ENCODE measurements around the gene CTPS1. TPM values are rescaled to one million over a fixed set of nuclear protein-coding genes. Genes with fewer than 3 reads are reported as not detected.

CTPS1 gene
- total RNA-seq, 1 donor from 2014 or later, result 174 TPM

DNA sequence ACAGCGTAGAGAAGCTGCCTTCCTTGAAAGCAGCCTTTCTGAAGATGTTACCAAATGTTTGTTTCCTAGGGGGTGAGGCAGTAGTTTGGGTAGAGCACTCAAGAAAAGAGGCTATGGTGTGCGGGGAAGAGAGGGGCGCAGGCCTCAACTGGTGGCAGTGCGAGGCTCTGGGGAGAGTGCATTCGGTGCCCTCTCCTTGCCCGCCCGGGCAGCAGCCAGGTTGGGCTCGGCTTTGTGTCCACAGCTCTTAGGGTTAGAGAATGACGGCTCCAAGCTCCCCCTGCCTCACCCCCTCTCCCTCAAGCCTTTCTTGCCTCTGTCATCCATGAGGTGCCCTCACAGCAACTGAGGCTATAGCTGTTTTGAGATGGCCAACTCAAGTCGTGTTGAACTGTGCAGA lies 42.9 kb downstream of the CTPS1 start:
- intact Hi-C loops (cut with micrococcal nuclease), result no loop called here
- DNase-seq (ENCODE audit: low spot score), result no peak
- no peak overlapping the region for H3K4me3 Mint-ChIP-seq
- H3K36me3 Mint-ChIP-seq (ENCODE audit: low read depth), result peaks cover 13% of the 10 kb centered on the region
- no peak overlapping the region for H3K27ac Mint-ChIP-seq
- H3K9me3 Mint-ChIP-seq, result no peaks in the 10 kb centered on the region
- H3K27me3 Mint-ChIP-seq (ENCODE audit: insufficient read depth), result no peaks in the 10 kb centered on the region
- H3K4me1 Mint-ChIP-seq (ENCODE audit: low read depth), result no peaks in the 10 kb centered on the region

DNA sequence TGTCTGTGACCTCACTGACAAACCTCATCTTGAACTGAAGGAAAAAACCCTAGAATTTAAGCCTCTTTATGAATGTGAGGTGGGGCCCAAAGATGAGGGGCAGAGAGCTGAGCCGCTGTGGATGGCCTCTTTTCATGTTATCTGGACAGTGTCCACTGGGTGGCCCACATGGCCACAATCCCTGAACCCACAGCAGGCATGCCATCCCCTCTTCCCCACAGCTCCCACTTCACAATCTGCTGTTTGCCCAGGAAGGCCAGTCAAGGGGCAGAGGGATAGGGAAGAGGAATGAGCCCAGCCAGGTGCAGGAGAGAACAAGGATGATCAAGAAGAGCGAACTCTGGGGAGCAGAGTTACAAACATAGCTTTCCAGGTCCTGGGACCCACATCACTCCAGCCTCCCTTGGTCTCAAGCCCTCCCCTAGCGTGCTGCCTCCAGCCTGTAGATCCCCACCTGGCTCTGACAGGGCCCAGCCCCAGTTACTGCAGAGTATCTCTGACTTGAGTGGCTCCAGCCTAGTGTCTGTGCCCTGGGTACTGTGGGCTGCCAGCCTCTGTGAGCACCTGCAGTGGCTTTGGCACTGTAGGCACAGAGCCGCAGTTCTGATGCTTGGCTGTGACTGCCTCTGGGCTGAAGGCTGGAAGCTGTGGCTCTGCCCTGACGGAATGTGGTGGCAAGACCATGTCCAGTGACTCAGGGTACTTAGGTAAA lies 43.9 kb downstream of the CTPS1 start:
- Mint-ChIP-seq H3K27me3 (ENCODE audit: insufficient read depth) (no peaks in the 10 kb centered on the region), H3K4me1 (ENCODE audit: low read depth) (no peaks in the 10 kb centered on the region), H3K27ac (no peak overlapping the region), H3K9me3 (no peaks in the 10 kb centered on the region), H3K36me3 (ENCODE audit: low read depth) (peaks cover 16% of the 10 kb centered on the region), H3K4me3 (no peak overlapping the region)
- DNase-seq (ENCODE audit: low spot score), result no peak
- intact Hi-C loops (cut with micrococcal nuclease), result no loop called here

DNA sequence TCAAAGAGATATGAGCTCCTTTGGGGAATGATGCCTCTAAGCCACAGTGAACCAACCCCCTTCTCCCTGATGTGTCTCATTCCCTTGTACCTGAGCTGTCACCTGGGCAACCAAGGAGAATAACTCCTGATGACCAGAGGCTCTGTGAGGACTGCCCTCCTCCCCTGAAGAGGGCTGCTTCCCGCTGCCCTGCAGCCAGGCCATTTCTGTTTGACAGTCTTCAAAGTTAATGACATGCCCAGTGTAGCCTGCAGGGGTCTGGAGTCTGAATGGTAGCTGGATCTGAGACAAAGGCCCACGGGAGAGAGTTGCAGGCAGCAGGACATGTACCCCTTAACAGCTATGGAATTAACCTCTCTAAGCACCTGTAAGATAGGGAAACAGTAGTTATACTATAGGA lies 45.5 kb downstream of the CTPS1 start:
- Mint-ChIP-seq H3K27me3 (ENCODE audit: insufficient read depth) (no peaks in the 10 kb centered on the region), H3K9me3 (no peaks in the 10 kb centered on the region), H3K4me1 (ENCODE audit: low read depth) (no peaks in the 10 kb centered on the region), H3K36me3 (ENCODE audit: low read depth) (peaks cover 15% of the 10 kb centered on the region), H3K27ac (no peak overlapping the region), H3K4me3 (no peak overlapping the region)
- intact Hi-C loops (cut with micrococcal nuclease), result no loop called here
- no peak for DNase-seq (ENCODE audit: low spot score)

DNA sequence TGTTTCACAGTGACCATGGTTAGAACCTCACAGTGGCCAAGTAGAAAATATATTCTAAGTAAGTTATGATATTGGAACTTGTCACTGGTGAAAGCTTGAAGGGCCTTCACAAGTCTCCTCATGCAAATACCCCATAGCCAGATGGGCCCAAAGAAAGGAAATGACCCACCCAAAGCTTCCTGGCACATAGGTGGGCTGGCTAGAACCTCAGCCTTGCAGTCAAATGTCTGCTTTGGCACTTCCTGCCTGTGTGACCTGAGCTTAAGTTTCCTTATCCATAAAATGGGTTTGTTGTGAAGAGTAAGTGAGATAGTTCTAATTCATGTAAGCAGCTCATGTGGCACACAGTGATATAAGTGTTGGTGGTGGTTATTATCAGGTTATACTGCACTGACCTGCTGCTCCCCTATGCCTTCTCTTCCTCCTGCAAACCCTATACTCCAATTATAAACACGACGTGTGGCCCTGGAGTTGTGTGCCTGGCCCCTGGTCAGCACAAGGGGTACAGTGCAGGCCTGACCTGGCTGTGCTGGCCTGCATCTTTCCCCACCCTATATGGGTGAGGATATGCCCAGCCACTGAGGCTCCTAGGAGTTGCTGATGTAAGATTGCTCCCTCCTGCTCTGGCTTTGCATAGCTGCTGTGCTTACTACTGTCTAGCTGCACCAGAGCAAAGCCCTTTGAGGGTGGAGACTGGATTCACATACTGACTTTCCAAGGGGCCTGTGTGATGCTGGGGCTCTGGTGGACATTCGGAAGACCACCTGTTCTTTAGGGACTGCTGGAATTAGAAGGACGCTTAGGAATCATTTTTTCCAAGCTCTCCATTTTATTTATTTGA lies 46.7 kb downstream of the CTPS1 start:
- no peak for DNase-seq (ENCODE audit: low spot score)
- Mint-ChIP-seq H3K4me1 (ENCODE audit: low read depth) (no peaks in the 10 kb centered on the region), H3K36me3 (ENCODE audit: low read depth) (peaks cover 22% of the 10 kb centered on the region), H3K27me3 (ENCODE audit: insufficient read depth) (no peaks in the 10 kb centered on the region), H3K4me3 (no peak overlapping the region), H3K27ac (no peak overlapping the region), H3K9me3 (no peaks in the 10 kb centered on the region)
- intact Hi-C loops (cut with micrococcal nuclease), result no loop called here

DNA sequence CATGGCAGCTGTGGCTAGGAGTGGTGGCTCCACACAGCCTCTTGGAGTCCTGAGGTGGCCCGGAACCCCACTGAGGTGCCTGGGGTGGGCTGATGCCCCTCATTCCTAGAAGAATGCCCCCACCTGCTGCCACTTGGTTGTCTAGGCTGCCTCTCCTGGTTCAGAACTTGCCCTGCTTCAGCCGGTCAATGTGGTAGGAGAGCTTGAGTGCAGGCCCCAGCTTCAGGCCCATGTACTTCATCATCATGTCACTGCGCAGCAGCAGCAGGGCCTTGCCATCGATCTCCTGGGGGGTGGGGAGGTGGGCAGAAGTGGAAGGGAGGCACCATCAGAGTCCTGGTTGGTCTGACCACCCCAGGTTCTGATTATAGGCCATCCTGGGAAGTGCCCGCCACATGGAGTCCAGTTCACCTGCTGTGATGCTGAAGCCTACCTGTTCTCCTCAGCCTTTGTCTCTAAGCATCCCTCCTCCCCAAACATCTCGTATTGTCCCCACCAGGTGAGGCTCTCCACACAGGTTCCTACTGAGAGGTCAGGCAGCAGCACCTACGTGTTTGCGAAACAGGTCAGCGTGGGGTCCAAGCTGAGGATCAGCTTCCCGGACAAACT lies 48.6 kb downstream of the CTPS1 start:
- Mint-ChIP-seq H3K36me3 (ENCODE audit: low read depth) (peaks cover 29% of the 10 kb centered on the region), H3K27me3 (ENCODE audit: insufficient read depth) (no peaks in the 10 kb centered on the region), H3K4me1 (ENCODE audit: low read depth) (no peaks in the 10 kb centered on the region), H3K4me3 (no peak overlapping the region), H3K9me3 (no peaks in the 10 kb centered on the region), H3K27ac (no peak overlapping the region)
- intact Hi-C loops (cut with micrococcal nuclease), result no loop called here
- DNase-seq (ENCODE audit: low spot score), result no peak

DNA sequence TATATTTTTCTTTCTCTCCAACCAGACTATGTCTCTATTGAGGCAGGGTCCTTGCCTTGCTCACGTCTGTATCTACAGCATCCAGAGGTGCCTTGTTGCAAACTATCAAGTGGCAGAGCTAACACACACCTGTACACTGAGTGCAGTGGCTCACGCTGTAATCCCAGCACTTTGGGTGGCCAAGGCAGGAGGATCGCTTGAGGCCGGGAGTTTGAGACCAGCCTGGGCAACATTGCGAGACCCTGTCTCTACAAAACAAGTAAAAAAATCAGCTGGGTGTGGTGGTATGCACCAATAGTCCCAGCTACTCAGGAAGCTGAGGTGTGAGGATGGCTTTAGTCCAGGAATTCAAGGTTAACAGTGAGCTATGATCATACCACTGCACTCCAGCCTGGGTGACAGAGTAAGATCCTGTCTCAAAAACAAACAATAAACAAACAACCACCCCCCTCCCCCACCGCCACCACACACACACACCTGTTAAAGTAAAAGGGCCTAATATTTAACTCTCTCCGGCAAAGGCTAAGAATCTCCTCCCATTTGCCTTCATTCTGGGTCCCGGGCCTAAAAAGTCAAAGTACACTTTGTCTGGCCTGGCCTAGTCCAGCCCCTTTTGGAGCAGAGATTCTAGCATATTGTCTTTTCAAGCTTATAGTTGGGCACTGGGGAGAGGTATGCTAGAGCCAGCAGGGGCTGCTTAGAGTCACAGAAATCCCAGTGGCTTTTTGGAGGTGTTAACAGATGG lies 51.5 kb downstream of the CTPS1 start:
- no peaks in the 10 kb centered on the region for H3K9me3 Mint-ChIP-seq
- H3K27me3 Mint-ChIP-seq (ENCODE audit: insufficient read depth), result no peaks in the 10 kb centered on the region
- no peak for DNase-seq (ENCODE audit: low spot score)
- peaks cover 32% of the 10 kb centered on the region for H3K36me3 Mint-ChIP-seq (ENCODE audit: low read depth)
- H3K4me3 Mint-ChIP-seq, result no peak overlapping the region
- H3K27ac Mint-ChIP-seq, result no peak overlapping the region
- intact Hi-C loops (cut with micrococcal nuclease), result no loop called here
- H3K4me1 Mint-ChIP-seq (ENCODE audit: low read depth), result no peaks in the 10 kb centered on the region

DNA sequence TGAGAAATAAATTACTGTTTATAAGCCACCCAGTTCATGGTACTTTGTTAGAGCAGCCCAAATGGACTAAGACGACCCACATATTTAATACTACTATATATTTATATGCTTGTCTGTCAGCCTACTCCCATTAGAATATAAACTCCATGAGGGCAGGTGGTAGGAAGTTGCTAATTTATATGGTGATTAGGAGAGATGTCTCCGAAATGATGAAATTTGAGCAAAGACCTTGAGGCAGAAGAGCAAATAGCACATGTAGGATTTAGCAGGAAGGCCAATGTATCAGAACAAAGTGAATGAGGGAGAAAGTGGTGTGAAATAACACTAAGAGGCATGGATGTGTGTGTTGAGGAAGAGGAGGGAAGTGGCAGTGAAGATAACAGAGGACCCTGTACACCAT lies 52.7 kb downstream of the CTPS1 start:
- no peak for DNase-seq (ENCODE audit: low spot score)
- Mint-ChIP-seq H3K9me3 (no peaks in the 10 kb centered on the region), H3K27me3 (ENCODE audit: insufficient read depth) (no peaks in the 10 kb centered on the region), H3K36me3 (ENCODE audit: low read depth) (peaks cover 32% of the 10 kb centered on the region), H3K27ac (no peak overlapping the region), H3K4me1 (ENCODE audit: low read depth) (no peaks in the 10 kb centered on the region), H3K4me3 (no peak overlapping the region)
- intact Hi-C loops (cut with micrococcal nuclease), result no loop called here

DNA sequence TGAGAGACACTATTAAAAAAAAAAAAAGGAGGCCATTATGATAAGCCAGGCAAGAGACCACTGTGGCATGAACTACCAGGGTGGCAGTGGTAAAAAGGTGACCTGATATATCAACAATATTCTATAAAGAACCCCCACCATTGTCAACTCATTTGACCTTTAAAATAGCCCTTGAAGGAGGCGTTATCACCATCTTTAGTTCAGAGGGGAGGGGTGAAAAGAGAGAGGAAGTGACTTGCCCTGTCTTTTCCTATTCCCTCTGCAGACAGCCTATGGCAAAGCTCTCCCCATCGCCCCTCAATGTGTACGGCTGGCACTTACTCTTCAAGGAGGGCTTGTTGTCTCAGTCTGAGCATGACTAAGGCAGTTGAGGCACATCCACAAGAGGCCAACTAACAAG lies 53.8 kb downstream of the CTPS1 start:
- DNase-seq (ENCODE audit: low spot score), result no peak
- Mint-ChIP-seq H3K27me3 (ENCODE audit: insufficient read depth) (no peaks in the 10 kb centered on the region), H3K36me3 (ENCODE audit: low read depth) (peaks cover 33% of the 10 kb centered on the region), H3K4me1 (ENCODE audit: low read depth) (no peaks in the 10 kb centered on the region), H3K9me3 (no peaks in the 10 kb centered on the region), H3K27ac (no peak overlapping the region), H3K4me3 (no peak overlapping the region)
- intact Hi-C loops (cut with micrococcal nuclease), result no loop called here

DNA sequence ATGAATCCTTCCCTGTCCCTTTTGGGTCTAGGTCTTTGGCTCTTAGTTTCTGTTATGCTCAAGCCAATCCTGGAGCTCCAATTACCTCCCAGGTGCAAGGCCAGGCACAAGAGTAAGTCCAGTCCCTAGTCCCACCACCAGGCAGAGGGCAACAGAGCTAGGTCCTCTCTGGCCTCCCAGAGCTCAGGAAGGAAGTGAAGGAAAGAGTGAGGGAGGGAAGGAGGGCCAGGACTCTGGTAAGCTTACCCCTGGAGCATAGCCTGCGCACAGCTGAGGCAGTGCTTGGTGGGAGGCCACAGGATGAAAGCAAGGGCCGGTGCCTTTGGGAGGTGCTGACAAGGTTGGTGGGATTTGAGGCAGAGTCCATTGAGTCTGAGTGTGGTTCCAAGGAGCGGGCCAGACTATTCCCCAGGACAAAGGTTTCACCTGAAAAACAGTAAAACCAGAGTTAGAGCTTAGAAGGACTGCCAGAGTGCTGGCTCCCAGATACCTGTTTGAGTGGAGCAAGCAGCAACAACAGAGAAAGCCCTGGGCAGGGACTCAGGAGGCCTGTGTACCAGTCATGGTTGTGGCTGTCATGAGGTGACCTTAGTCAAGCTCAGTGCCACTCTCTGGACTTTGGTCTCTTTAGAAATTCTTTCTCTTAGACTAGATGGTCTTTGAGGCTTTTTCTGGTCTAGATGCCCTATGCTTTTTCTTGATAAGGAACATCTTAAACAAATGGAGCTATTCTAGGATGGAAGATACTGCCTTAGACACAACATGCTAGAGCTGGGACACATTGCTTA lies 57.8 kb downstream of the CTPS1 start:
- H3K4me3 Mint-ChIP-seq, result no peak overlapping the region
- peaks cover 5% of the 10 kb centered on the region for H3K4me1 Mint-ChIP-seq (ENCODE audit: low read depth)
- peaks cover 17% of the 10 kb centered on the region for H3K36me3 Mint-ChIP-seq (ENCODE audit: low read depth)
- no peak for DNase-seq (ENCODE audit: low spot score)
- no peak overlapping the region for H3K27ac Mint-ChIP-seq
- H3K27me3 Mint-ChIP-seq (ENCODE audit: insufficient read depth), result no peaks in the 10 kb centered on the region
- H3K9me3 Mint-ChIP-seq, result no peaks in the 10 kb centered on the region
- intact Hi-C loops (cut with micrococcal nuclease), result no loop called here

DNA sequence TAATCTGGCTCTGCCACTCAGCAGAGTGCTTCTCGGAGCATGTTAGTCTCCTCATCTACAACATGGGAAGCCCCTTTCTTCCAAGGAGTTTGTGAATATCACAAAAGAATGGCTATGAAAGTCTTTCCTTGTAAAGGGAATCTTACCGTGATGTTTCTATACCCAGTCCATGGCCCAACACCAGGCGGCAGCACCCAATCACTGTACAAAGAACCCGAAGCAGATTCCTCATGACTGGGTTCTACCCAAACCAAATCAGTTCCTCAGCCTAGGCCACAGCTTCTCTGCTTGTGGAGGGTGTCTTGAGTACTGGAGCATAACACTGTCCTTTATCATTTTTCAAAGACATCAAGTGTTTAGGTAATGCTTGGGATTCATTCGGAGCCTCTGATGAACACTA lies 58.6 kb downstream of the CTPS1 start:
- peaks cover 5% of the 10 kb centered on the region for H3K4me1 Mint-ChIP-seq (ENCODE audit: low read depth)
- no peaks in the 10 kb centered on the region for H3K9me3 Mint-ChIP-seq
- no peak for DNase-seq (ENCODE audit: low spot score)
- no peak overlapping the region for H3K27ac Mint-ChIP-seq
- H3K27me3 Mint-ChIP-seq (ENCODE audit: insufficient read depth), result no peaks in the 10 kb centered on the region
- H3K4me3 Mint-ChIP-seq, result no peak overlapping the region
- H3K36me3 Mint-ChIP-seq (ENCODE audit: low read depth), result peaks cover 18% of the 10 kb centered on the region
- intact Hi-C loops (cut with micrococcal nuclease), result no loop called here

DNA sequence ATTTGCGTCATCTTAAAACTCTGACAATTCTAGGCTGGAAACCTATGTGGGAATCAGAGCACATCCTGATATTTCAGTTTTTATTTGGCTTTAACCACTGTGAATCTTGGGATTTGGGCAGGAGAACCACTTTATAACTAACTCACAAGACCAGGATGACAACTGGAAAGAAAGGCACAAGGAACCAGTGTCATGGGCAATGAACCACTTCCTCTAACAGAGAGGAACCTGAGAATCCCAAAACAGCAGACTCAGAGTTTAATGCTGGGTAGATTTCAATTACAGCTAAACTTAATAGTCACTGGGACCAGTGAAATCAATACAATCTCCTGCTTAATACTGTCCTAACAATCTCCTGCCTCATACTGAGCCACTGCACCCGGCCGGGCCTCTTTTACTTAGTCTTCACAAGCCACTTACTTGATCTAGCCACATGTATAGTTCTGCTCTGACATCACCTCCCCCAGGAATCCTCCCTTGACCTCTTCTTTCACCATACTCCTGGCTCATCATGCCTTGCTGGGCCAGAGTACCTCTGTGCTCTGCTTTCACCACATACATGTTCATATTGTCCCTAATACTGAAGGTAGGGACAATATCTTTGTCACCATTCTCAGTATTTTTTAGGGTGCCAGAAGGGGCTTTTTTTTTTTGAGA lies 62.2 kb downstream of the CTPS1 start:
- H3K27me3 Mint-ChIP-seq (ENCODE audit: insufficient read depth), result no peaks in the 10 kb centered on the region
- peaks cover 13% of the 10 kb centered on the region for H3K36me3 Mint-ChIP-seq (ENCODE audit: low read depth)
- peaks cover 12% of the 10 kb centered on the region for H3K4me1 Mint-ChIP-seq (ENCODE audit: low read depth)
- no peak for DNase-seq (ENCODE audit: low spot score)
- no peak overlapping the region for H3K27ac Mint-ChIP-seq
- no peak overlapping the region for H3K4me3 Mint-ChIP-seq
- intact Hi-C loops (cut with micrococcal nuclease), result no loop called here
- H3K9me3 Mint-ChIP-seq, result no peaks in the 10 kb centered on the region

DNA sequence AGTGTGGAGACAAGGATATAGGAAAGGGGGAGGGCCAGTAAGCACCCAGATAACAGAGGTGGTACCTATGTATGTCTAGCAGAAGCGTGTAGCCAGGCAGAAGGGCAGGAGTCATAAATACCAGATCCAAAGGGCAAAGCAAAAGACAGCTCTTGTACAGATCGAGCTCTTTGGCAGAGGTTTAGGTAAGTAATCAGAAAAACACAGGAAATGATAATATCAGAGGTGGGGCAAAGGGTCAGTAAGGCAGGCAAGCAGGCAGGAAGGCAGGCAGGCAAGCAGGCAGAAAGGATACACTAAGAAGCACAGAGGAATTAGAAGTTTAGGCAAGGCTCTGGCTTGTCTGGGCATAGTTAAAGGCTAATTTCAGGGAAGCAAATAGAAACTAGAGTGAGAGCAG lies 64.7 kb downstream of the CTPS1 start:
- Mint-ChIP-seq H3K4me1 (ENCODE audit: low read depth) (peaks cover 12% of the 10 kb centered on the region), H3K27ac (no peak overlapping the region), H3K27me3 (ENCODE audit: insufficient read depth) (no peaks in the 10 kb centered on the region), H3K4me3 (no peak overlapping the region), H3K9me3 (no peaks in the 10 kb centered on the region), H3K36me3 (ENCODE audit: low read depth) (peaks cover 21% of the 10 kb centered on the region)
- intact Hi-C loops (cut with micrococcal nuclease), result no loop called here
- no peak for DNase-seq (ENCODE audit: low spot score)

All from activated T-helper 1 cell treated with anti-CD3 and anti-CD28 coated beads, Interleukin-12 subunit alpha, Interleukin-12 subunit beta, Interleukin-2, Interleukin-4 antibody, amounts not matched to agents 30 ng/mL and 10 ng/mL and 1 ng/mL, durations not matched to agents 14 hours and 24 hours and 36 hours (primary cell).